ENCODE measurements around the gene OR13C5.

DNA sequence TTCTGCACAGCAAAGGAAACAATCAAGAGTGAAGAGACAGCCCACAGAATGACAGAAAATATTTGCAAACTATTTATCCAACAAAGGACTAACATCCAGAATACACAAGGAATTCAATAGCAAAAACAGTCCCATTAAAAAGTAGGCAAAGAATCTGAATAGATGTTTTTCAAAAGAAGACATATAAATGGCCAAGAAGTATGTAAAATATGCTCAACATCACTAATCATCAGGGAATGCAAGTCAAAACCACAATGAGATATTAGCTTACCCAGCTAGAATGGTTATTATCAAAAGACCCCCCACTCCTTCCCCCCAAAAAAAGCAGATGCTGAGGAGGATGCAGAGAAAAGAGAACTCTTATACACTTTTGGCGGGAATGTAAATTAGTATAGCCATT, 43.7 kb downstream of the OR13C5 start:
- TF ChIP-seq, protein P1, sequence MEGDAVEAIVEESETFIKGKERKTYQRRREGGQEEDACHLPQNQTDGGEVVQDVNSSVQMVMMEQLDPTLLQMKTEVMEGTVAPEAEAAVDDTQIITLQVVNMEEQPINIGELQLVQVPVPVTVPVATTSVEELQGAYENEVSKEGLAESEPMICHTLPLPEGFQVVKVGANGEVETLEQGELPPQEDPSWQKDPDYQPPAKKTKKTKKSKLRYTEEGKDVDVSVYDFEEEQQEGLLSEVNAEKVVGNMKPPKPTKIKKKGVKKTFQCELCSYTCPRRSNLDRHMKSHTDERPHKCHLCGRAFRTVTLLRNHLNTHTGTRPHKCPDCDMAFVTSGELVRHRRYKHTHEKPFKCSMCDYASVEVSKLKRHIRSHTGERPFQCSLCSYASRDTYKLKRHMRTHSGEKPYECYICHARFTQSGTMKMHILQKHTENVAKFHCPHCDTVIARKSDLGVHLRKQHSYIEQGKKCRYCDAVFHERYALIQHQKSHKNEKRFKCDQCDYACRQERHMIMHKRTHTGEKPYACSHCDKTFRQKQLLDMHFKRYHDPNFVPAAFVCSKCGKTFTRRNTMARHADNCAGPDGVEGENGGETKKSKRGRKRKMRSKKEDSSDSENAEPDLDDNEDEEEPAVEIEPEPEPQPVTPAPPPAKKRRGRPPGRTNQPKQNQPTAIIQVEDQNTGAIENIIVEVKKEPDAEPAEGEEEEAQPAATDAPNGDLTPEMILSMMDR (IDR thresholded peaks at IDR 0.05 in 8 of 11, conservative IDR thresholded peaks at IDR 0.05 in 3 of 11), result no peak
- no peak for TF ChIP-seq POLR2AphosphoS5 (IDR thresholded peaks at IDR 0.05)
